Measurements from ENCODE around the gene GYPB. TPM values are rescaled to one million over a fixed set of nuclear protein-coding genes. Genes with fewer than 3 reads are reported as not detected.
"Not testable (repeated sequence)": the region's sequence is repeated elsewhere in the genome, so short reads cannot be mapped to it uniquely, and the experiment has no call there.

The GYPB gene
- total RNA-seq, result 0.81 TPM

GRCh38 chr4:144019277-144019676 is at the start of gene GYPB:
TSS of gene GYPB (minus strand) at chr4:144019380. CDS start at chr4:144019287, 93 bp downstream.
- DNase-seq (ENCODE audit: low read depth in 2 of 3, low spot score in 2 of 3), result peak in 1 of 3 donors; percentile 5

- not testable (repeated sequence) for DNase-seq (ENCODE audit: low read depth in 2 of 3, low spot score in 2 of 3)
Measured at GRCh38 chr4:144061556-144061955, 42.4 kb upstream of the GYPB start.

- DNase-seq (ENCODE audit: low read depth in 2 of 3, low spot score in 2 of 3), result peak in 2 of 3 donors; percentile 28 to 65
Measured at GRCh38 chr4:144060234-144060859, 41.2 kb upstream of the GYPB start.

- no peak for DNase-seq (ENCODE audit: low read depth in 2 of 3, low spot score in 2 of 3)
Measured at GRCh38 chr4:144056800-144057199, 37.6 kb upstream of the GYPB start.

GRCh38 chr4:144055336-144055735 is 36.2 kb upstream of the GYPB start:
- not testable (repeated sequence) for DNase-seq (ENCODE audit: low read depth in 2 of 3, low spot score in 2 of 3)

GRCh38 chr4:144051494-144051893 is 32.3 kb upstream of the GYPB start:
- DNase-seq (ENCODE audit: low read depth in 2 of 3, low spot score in 2 of 3), result not testable (repeated sequence)

- not testable (repeated sequence) for DNase-seq (ENCODE audit: low read depth in 2 of 3, low spot score in 2 of 3)
Measured at GRCh38 chr4:144050631-144051030, 31.5 kb upstream of the GYPB start.

- peak in 1 of 3 donors; percentile 45 for DNase-seq (ENCODE audit: low read depth in 2 of 3, low spot score in 2 of 3)
Measured at GRCh38 chr4:144049495-144050424, 30.6 kb upstream of the GYPB start.

GRCh38 chr4:144044936-144045335 is 25.8 kb upstream of the GYPB start:
- DNase-seq (ENCODE audit: low read depth in 2 of 3, low spot score in 2 of 3), result not testable (repeated sequence)

GRCh38 chr4:144032580-144032979 is 13.4 kb upstream of the GYPB start:
- DNase-seq (ENCODE audit: low read depth in 2 of 3, low spot score in 2 of 3), result peak in 1 of 3 donors; percentile 48

GRCh38 chr4:144031875-144032274 is 12.7 kb upstream of the GYPB start:
- DNase-seq (ENCODE audit: low read depth in 2 of 3, low spot score in 2 of 3), result not testable (repeated sequence)

GRCh38 chr4:144031369-144031768 is 12.2 kb upstream of the GYPB start:
- DNase-seq (ENCODE audit: low read depth in 2 of 3, low spot score in 2 of 3), result not testable (repeated sequence)

- DNase-seq (ENCODE audit: low read depth in 2 of 3, low spot score in 2 of 3), result peak in 1 of 3 donors; percentile 29
Measured at GRCh38 chr4:144030708-144031107, 11.5 kb upstream of the GYPB start.

GRCh38 chr4:144026682-144027081 is 7.5 kb upstream of the GYPB start:
- DNase-seq (ENCODE audit: low read depth in 2 of 3, low spot score in 2 of 3), result not testable (repeated sequence)

- not testable (repeated sequence) for DNase-seq (ENCODE audit: low read depth in 2 of 3, low spot score in 2 of 3)
Measured at GRCh38 chr4:144024399-144025053, 5.3 kb upstream of the GYPB start.

- DNase-seq (ENCODE audit: low read depth in 2 of 3, low spot score in 2 of 3), result not testable (repeated sequence)
Measured at GRCh38 chr4:144022772-144023400, 3.7 kb upstream of the GYPB start.

GRCh38 chr4:144021336-144021990 is 2.3 kb upstream of the GYPB start:
- DNase-seq (ENCODE audit: low read depth in 2 of 3, low spot score in 2 of 3), result peak in 1 of 3 donors; percentile 60

- not testable (repeated sequence) for DNase-seq (ENCODE audit: low read depth in 2 of 3, low spot score in 2 of 3)
Measured at GRCh38 chr4:144018223-144019000, 768 bp downstream of the GYPB start.

GRCh38 chr4:144017271-144017670 is 1.9 kb downstream of the GYPB start:
- not testable (repeated sequence) for DNase-seq (ENCODE audit: low read depth in 2 of 3, low spot score in 2 of 3)
